Endothelial cell of umbilical vein (primary cell): Measurements from ENCODE around the gene SLC22A4. TPM values are rescaled to one million over a fixed set of nuclear protein-coding genes. Genes with fewer than 3 reads are reported as not detected.
A peak's percentile ranks its signal among the peaks of the same experiment; 100 is the strongest.

Experiments used
- BruUV-seq: library from RNA; stranded (reverse); fragments of 400-500 nt; replicated peaks from 2 replicates; lab custom pipeline; 2021; lab: Mats Ljungman, UMichigan
- CTCF ChIA-PET: fragments of 300-600, 350-600 bp; sonication (Branson Sonifier 250); formaldehyde crosslinking; loops from one replicate; lab custom pipeline; 2021; ENCODE audit warnings: antibody characterized with exemption, inconsistent platforms; lab: Charles Lee
- POLR2A ChIA-PET: fragments of 300-600, 350-600 bp; sonication (Branson Sonifier 250); formaldehyde crosslinking; loops from one replicate; lab custom pipeline; 2021; ENCODE audit warnings: antibody characterized with exemption, inconsistent platforms; lab: Charles Lee
- DNase-seq: peaks from one replicate; pipeline ENCODE4 v3.0.0-alpha.2; 2011; ENCODE audit warnings: low read depth, low spot score
- FAIRE-seq: peaks from 2 replicates; lab custom pipeline; 2011; peaks lifted over from hg19 to GRCh38; lab: Jason Lieb, UNC
- H2AFZ ChIP-seq: 2 replicates; pipeline ENCODE4 v1.6.0; 2012; ENCODE audit warnings: low read depth, low read length, control low read depth, inconsistent platforms
- H3K27ac ChIP-seq: 2 replicates; pipeline ENCODE4 v1.5.1; 2011; ENCODE audit warnings: low read depth, mild to moderate bottlenecking, control low read depth, low read length, moderate library complexity; ENCODE audit not compliant: insufficient read depth
- H3K27me3 ChIP-seq, 2 experiments: 2 replicates each; pipeline versions ENCODE4 v1.6.0 to v1.6.1; 2011; ENCODE audit warnings: low read length in 2 of 2, mixed read lengths in 1 of 2; ENCODE audit not compliant: control insufficient read depth in 2 of 2, insufficient read depth in 2 of 2
- H3K36me3 ChIP-seq, 2 experiments: 2 replicates in 1 of 2; 3 replicates in 1 of 2; pipeline ENCODE4 v1.5.1; 2011; ENCODE audit warnings: low read length in 2 of 2, mild to moderate bottlenecking in 1 of 2, moderate library complexity in 1 of 2; ENCODE audit not compliant: control insufficient read depth in 2 of 2, insufficient read depth in 2 of 2; ENCODE audit errors: extremely low read depth in 1 of 2
- H3K4me1 ChIP-seq: 3 replicates; pipeline ENCODE4 v1.5.1; 2011; ENCODE audit warnings: mild to moderate bottlenecking, low read length; ENCODE audit not compliant: control insufficient read depth, insufficient read depth; ENCODE audit errors: extremely low read depth
- H3K4me2 ChIP-seq: 2 replicates; pipeline ENCODE4 v1.6.1; 2011; ENCODE audit warnings: low read length, control low read depth, mixed read lengths; ENCODE audit not compliant: insufficient read depth
- H3K4me3 ChIP-seq, 3 experiments: fragments of 200-600 bp in 1 of 3; sonication (generic), shearing (Covaris generic) in 1 of 3; replicated peaks in 1 of 3; 2 replicates each; pipeline ENCODE4 v1.5.1; 2011 to 2016; ENCODE audit warnings: control low read depth in 3 of 3, low read length in 3 of 3, mild to moderate bottlenecking in 2 of 3, inconsistent platforms in 1 of 3, low read depth in 1 of 3, moderate library complexity in 1 of 3; ENCODE audit not compliant: insufficient read depth in 1 of 3
- H3K79me2 ChIP-seq: 2 replicates; pipeline ENCODE4 v1.6.0; 2012; ENCODE audit warnings: low read length, inconsistent platforms; ENCODE audit not compliant: control insufficient read depth, insufficient read depth
- H3K9ac ChIP-seq: replicated peaks from 2 replicates; pipeline ENCODE3; 2011; ENCODE audit warnings: low read length, control low read depth; ENCODE audit not compliant: insufficient read depth; ENCODE audit errors: extremely low read depth
- H3K9me1 ChIP-seq: replicated peaks from 3 replicates; pipeline ENCODE4 v1.6.0; 2011; ENCODE audit warnings: mild to moderate bottlenecking, low read length; ENCODE audit not compliant: control insufficient read depth, insufficient read depth; ENCODE audit errors: extremely low read depth
- H3K9me3 ChIP-seq: replicated peaks from 2 replicates; pipeline ENCODE4 v1.5.1; 2012; ENCODE audit warnings: low read length, inconsistent platforms; ENCODE audit not compliant: control insufficient read depth, insufficient read depth
- H4K20me1 ChIP-seq: replicated peaks from 2 replicates; pipeline ENCODE3; 2011; ENCODE audit warnings: mild to moderate bottlenecking, low read length; ENCODE audit not compliant: control insufficient read depth, insufficient read depth; ENCODE audit errors: extremely low read depth
- CTCF ChIP-seq, 2 donors: IDR thresholded peaks; 1 replicate in 1 of 2; 2 replicates in 1 of 2; pipeline ENCODE4 v1.5.1; 2011; ENCODE audit warnings: low read length in 2 of 2, mild to moderate bottlenecking in 2 of 2, moderate library complexity in 2 of 2, control low read depth in 1 of 2, inconsistent platforms in 1 of 2, low read depth in 1 of 2; ENCODE audit not compliant: insufficient read depth in 1 of 2; ENCODE audit errors: extremely low read depth in 1 of 2
- EZH2 ChIP-seq: IDR thresholded peaks from 2 replicates; pipeline ENCODE4 v1.6.1; 2012; ENCODE audit warnings: borderline replicate concordance, low read depth, mild to moderate bottlenecking, moderate library complexity, low read length, inconsistent platforms; ENCODE audit not compliant: severe bottlenecking
- FOS ChIP-seq: IDR thresholded peaks from 2 replicates; pipeline ENCODE4 v1.6.1; 2011; ENCODE audit warnings: mild to moderate bottlenecking, low read length, moderate library complexity, borderline replicate concordance; ENCODE audit not compliant: insufficient read depth
- GATA2 ChIP-seq: IDR thresholded peaks from 2 replicates; pipeline ENCODE4 v1.7.0; 2011; ENCODE audit warnings: low read depth, mild to moderate bottlenecking, moderate library complexity, mixed read lengths, low read length; ENCODE audit not compliant: insufficient read length, insufficient read depth
- JUN ChIP-seq: IDR thresholded peaks from 2 replicates; pipeline ENCODE4 v1.6.1; 2011; ENCODE audit warnings: borderline replicate concordance, low read depth; ENCODE audit not compliant: insufficient read length, insufficient read depth
- MAX ChIP-seq: IDR thresholded peaks from 2 replicates; pipeline ENCODE4 v1.6.1; 2011; ENCODE audit not compliant: insufficient read depth, insufficient read length
- MYC ChIP-seq: IDR thresholded peaks from one replicate; pipeline ENCODE4 v1.6.1; 2011; ENCODE audit warnings: mild to moderate bottlenecking, low read depth, low read length
- POLR2A ChIP-seq: IDR thresholded peaks from 2 replicates; pipeline ENCODE4 v1.6.1; 2012; ENCODE audit warnings: low read depth, mild to moderate bottlenecking, control low read depth, low read length
- POLR2AphosphoS5 ChIP-seq: IDR thresholded peaks from 2 replicates; pipeline ENCODE4 v1.6.1; 2012; ENCODE audit warnings: low read depth, mild to moderate bottlenecking, control low read depth, low read length, moderate library complexity; ENCODE audit not compliant: insufficient read depth
- dilution Hi-C: fragments of 300-500 bp; cut with MboI; formaldehyde crosslinking; loops from one replicate; pipeline ENCODE4 v1.15.0; 2019; ENCODE audit warnings: low sequenced_read_pairs; ENCODE audit not compliant: extremely low pct_ligation_motif_present
- intact Hi-C: fragments of 100-400 bp; cut with micrococcal nuclease; formaldehyde crosslinking; loops from one replicate; pipeline ENCODE4 v1.10.0; 2022
- polyA plus RNA-seq, 4 experiments: library from polyadenylated mRNA; depleted of rRNA in 3 of 4; stranded (reverse) in 3 of 4; unstranded in 1 of 4; fragments of >200 nt; gene quantifications; 2 replicates each; pipeline versions ENCODE4 v1.2.1 to v1.2.3, GENCODE V29; 2011 to 2012; ENCODE audit warnings: missing spikeins in 1 of 4
- total RNA-seq: library from RNA; stranded (reverse); gene quantifications from 2 replicates; pipeline ENCODE4 v1.2.3, GENCODE V29; 2021

Gene SLC22A4
- total and polyA plus RNA-seq, 2 donors (not counting 3 experiments of a cell fraction or from before 2014, with no cell fraction given): 4.9 to 6.9 TPM

- dilution Hi-C loops (no loop called here), intact Hi-C loops (no loop called here)
- H2AFZ ChIP-seq: peak overlapping the region; percentile 23
- TF ChIP-seq JUN (no peak), EZH2 (no peak), POLR2AphosphoS5 (no peak), MYC (no peak), POLR2A (no peak), CTCF (IDR thresholded peaks at IDR 0.05; ENCODE audit: extremely low read depth in 1 of 2, insufficient read depth in 1 of 2, low read depth in 1 of 2, low read length in 2 of 2) (no peak), FOS (no peak), GATA2 (no peak), MAX (no peak)
- no TSS peak for BruUV-seq
- DNase-seq (peak; percentile 18), FAIRE-seq (peak; percentile 52)
- peaks cover 4% of the 10 kb centered on the region for H3K4me1 ChIP-seq
- POLR2A ChIA-PET: no interaction called here
- CTCF ChIA-PET: interaction anchor here (1.2 to 1.6 kb wide), 5 partner anchors 14 to 59 kb away, joined by 3 to 5 read pairs (median 4); partner anchors contain the start of gene SLC22A4
- H3K9ac ChIP-seq: no peak overlapping the region
- H3K4me2 ChIP-seq: no peak overlapping the region
- H3K27ac ChIP-seq: no peak overlapping the region
- H3K9me1 ChIP-seq: no peaks in the 10 kb centered on the region
- no peaks in the 10 kb centered on the region for H3K27me3 ChIP-seq
- no peak overlapping the region for H3K4me3 ChIP-seq
- no peaks in the 10 kb centered on the region for H3K9me3 ChIP-seq
- H4K20me1 ChIP-seq: no peaks in the 10 kb centered on the region
- no peaks in the 10 kb centered on the region for H3K36me3 ChIP-seq
- no peaks in the 10 kb centered on the region for H3K79me2 ChIP-seq
Observed at GRCh38 chr5:132310141-132310834, 16.1 kb downstream of the SLC22A4 start.
